ENCODE results near the gene TTYH2.

DNA sequence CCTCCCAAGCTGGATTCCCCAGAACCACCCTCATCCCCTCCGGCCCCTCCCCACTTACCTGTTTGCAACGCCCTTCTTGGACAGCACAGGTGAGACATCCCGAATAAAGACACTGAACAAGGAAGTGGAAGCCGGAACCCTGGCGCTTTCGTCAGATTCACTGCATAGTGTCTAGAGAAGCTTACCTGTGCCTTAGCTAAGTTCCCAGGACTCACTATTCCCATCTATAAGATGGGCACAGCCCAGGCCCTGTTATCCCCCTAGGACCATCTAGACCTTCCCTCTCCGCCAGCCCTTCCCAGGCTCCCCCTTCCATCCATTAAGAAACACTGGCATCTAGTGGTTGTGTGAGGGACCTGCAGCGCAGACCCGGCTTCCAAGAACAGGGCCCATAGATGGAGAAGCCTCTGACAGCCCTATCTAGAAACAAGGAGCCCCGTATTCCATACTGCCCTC, 36.8 kb upstream of the TTYH2 start:
- TF ChIP-seq, protein P1, sequence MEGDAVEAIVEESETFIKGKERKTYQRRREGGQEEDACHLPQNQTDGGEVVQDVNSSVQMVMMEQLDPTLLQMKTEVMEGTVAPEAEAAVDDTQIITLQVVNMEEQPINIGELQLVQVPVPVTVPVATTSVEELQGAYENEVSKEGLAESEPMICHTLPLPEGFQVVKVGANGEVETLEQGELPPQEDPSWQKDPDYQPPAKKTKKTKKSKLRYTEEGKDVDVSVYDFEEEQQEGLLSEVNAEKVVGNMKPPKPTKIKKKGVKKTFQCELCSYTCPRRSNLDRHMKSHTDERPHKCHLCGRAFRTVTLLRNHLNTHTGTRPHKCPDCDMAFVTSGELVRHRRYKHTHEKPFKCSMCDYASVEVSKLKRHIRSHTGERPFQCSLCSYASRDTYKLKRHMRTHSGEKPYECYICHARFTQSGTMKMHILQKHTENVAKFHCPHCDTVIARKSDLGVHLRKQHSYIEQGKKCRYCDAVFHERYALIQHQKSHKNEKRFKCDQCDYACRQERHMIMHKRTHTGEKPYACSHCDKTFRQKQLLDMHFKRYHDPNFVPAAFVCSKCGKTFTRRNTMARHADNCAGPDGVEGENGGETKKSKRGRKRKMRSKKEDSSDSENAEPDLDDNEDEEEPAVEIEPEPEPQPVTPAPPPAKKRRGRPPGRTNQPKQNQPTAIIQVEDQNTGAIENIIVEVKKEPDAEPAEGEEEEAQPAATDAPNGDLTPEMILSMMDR (IDR thresholded peaks at IDR 0.05) = peak; percentile 68 to 80 (median 74)
- no peak for TF ChIP-seq POLR2A (IDR thresholded peaks at IDR 0.05)

All from right lobe of liver (tissue), 4 donors.